Epithelial cell of esophagus (primary cell): ENCODE results near the gene TTC7B.

Source experiments
- DNase-seq: peaks from one replicate; pipeline ENCODE4 v3.0.0; 2010; ENCODE audit warnings: low read depth
- H3K4me3 ChIP-seq: 2 replicates; pipeline ENCODE4 v1.5.1; 2011; ENCODE audit warnings: mild to moderate bottlenecking, low read length, control low read depth
- CTCF ChIP-seq: IDR thresholded peaks from 2 replicates; pipeline ENCODE4 v1.5.1; 2011; ENCODE audit warnings: low read depth, mild to moderate bottlenecking, low read length, control low read depth, inconsistent platforms; ENCODE audit not compliant: insufficient read depth; ENCODE audit errors: missing control alignments

Gene TTC7B

GRCh38 chr14:90607141-90607540 lies 209.1 kb downstream of the TTC7B start:
- H3K4me3 ChIP-seq: no peak overlapping the region
- no peak for DNase-seq
- no peak for TF ChIP-seq CTCF

GRCh38 chr14:90606434-90606833 lies 209.8 kb downstream of the TTC7B start:
- TF ChIP-seq CTCF: no peak
- no peak overlapping the region for H3K4me3 ChIP-seq
- DNase-seq: no peak

GRCh38 chr14:90605430-90605829 lies 210.8 kb downstream of the TTC7B start:
- no peak for DNase-seq
- H3K4me3 ChIP-seq: no peak overlapping the region
- no peak for TF ChIP-seq CTCF

- TF ChIP-seq CTCF: no peak
- no peak for DNase-seq
- H3K4me3 ChIP-seq: no peak overlapping the region
Observed at GRCh38 chr14:90604356-90604755, 211.9 kb downstream of the TTC7B start.

- no peak for TF ChIP-seq CTCF
- H3K4me3 ChIP-seq: no peak overlapping the region
- DNase-seq: no peak
Observed at GRCh38 chr14:90603841-90604240, 212.4 kb downstream of the TTC7B start.

- TF ChIP-seq CTCF: no peak
- no peak overlapping the region for H3K4me3 ChIP-seq
- no peak for DNase-seq
Observed at GRCh38 chr14:90603336-90603735, 212.9 kb downstream of the TTC7B start.

GRCh38 chr14:90602088-90602687 lies 214.0 kb downstream of the TTC7B start:
- H3K4me3 ChIP-seq: no peak overlapping the region
- DNase-seq: no peak
- TF ChIP-seq CTCF: no peak
